ENCODE results near the gene NLE1.
"Not testable (repeated sequence)": the region's sequence is repeated elsewhere in the genome, so short reads cannot be mapped to it uniquely, and the experiment has no call there.

NLE1 gene

DNA sequence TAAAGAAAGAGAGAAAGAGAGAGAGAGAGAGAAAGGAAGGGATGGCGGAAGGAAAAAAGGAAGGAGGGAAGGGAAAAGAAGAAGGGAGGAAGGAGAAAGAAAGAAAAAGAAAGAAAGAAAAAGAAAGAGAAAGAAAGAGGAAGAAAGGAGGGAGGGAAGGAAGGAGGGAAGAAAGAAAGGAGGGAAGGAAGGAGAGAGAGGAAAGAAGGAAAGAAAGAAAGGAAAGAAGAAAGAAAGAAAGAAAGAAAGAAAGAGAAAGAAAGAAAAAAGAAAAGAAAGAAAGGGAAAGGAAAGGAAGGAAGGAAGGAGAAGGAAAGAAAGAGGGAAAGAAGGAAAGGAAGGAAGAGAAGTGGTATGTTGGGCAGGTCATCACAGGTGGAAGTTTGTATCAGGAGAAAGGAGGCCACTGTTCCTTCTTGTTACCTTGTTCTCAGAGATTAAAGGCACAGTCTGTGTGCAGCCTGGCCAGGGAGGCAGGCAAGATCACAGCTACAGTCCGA is 32.8 kb upstream of the NLE1 start:
- DNase-seq, result no peak
- H3K27me3 ChIP-seq (replicated peaks), result no peaks in the 10 kb centered on the region
- no peaks in the 10 kb centered on the region for H3K36me3 ChIP-seq (replicated peaks)
- in situ Hi-C loops (cut with HindIII; ENCODE audit: low pct_ligation_motif_present, low sequenced_read_pairs), result no loop called here
- TF ChIP-seq, protein P1, sequence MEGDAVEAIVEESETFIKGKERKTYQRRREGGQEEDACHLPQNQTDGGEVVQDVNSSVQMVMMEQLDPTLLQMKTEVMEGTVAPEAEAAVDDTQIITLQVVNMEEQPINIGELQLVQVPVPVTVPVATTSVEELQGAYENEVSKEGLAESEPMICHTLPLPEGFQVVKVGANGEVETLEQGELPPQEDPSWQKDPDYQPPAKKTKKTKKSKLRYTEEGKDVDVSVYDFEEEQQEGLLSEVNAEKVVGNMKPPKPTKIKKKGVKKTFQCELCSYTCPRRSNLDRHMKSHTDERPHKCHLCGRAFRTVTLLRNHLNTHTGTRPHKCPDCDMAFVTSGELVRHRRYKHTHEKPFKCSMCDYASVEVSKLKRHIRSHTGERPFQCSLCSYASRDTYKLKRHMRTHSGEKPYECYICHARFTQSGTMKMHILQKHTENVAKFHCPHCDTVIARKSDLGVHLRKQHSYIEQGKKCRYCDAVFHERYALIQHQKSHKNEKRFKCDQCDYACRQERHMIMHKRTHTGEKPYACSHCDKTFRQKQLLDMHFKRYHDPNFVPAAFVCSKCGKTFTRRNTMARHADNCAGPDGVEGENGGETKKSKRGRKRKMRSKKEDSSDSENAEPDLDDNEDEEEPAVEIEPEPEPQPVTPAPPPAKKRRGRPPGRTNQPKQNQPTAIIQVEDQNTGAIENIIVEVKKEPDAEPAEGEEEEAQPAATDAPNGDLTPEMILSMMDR (IDR thresholded peaks at IDR 0.05; ENCODE audit: low read depth, low read length, missing control alignments), result no peak
- H3K4me3 ChIP-seq (ENCODE audit: low read depth, low read length), result no peak overlapping the region
- no peak overlapping the region for H3K27ac ChIP-seq

DNA sequence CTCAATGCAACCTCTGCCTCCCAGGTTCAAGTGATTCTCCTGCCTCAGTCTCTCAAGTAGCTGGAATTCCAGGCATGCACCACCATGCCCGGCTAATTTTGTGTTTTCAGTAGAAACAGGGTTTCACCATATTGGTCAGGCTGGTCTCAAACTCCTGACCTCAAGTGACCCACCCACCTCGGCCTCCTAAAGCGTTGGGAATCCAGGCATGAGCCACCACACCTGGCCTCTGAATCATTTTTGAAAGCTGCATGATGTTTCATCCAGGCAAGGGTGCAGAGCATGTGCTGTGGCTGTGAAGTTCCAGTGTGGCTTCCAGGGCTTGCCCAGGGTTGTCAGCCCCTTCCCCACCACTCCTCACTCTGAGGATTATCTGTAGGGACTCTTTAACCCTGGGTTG is 30.2 kb upstream of the NLE1 start:
- H3K27ac ChIP-seq; H3K36me3 ChIP-seq (replicated peaks); DNase-seq; H3K27me3 ChIP-seq (replicated peaks); in situ Hi-C loops (cut with HindIII; ENCODE audit: low pct_ligation_motif_present, low sequenced_read_pairs); H3K4me3 ChIP-seq (ENCODE audit: low read depth, low read length): not testable (repeated sequence)

DNA sequence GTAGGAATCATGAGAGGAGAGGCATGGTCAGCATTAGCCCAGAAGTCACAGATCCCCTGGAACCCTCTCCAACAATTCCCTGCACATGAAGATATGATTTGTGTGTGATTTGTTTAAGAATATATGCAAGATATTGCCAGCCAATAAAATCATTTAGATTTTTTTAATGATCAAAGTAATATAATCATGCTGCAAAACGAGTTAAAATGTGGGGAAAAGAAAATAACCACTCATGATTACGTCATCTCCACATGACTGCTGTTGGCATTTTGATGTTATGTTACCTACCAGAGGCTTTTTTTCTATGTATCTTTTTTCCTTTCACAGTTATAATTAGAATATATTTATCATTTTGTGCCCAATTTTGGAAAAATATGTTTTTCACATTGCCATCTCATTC is 29.7 kb upstream of the NLE1 start:
- in situ Hi-C loops (cut with HindIII; ENCODE audit: low pct_ligation_motif_present, low sequenced_read_pairs), result no loop called here
- H3K27ac ChIP-seq, result no peak overlapping the region
- no peak overlapping the region for H3K4me3 ChIP-seq (ENCODE audit: low read depth, low read length)
- no peaks in the 10 kb centered on the region for H3K36me3 ChIP-seq (replicated peaks)
- TF ChIP-seq, protein P1 (IDR thresholded peaks at IDR 0.05; ENCODE audit: low read depth, low read length, missing control alignments), result no peak
- DNase-seq, result no peak
- no peaks in the 10 kb centered on the region for H3K27me3 ChIP-seq (replicated peaks)

DNA sequence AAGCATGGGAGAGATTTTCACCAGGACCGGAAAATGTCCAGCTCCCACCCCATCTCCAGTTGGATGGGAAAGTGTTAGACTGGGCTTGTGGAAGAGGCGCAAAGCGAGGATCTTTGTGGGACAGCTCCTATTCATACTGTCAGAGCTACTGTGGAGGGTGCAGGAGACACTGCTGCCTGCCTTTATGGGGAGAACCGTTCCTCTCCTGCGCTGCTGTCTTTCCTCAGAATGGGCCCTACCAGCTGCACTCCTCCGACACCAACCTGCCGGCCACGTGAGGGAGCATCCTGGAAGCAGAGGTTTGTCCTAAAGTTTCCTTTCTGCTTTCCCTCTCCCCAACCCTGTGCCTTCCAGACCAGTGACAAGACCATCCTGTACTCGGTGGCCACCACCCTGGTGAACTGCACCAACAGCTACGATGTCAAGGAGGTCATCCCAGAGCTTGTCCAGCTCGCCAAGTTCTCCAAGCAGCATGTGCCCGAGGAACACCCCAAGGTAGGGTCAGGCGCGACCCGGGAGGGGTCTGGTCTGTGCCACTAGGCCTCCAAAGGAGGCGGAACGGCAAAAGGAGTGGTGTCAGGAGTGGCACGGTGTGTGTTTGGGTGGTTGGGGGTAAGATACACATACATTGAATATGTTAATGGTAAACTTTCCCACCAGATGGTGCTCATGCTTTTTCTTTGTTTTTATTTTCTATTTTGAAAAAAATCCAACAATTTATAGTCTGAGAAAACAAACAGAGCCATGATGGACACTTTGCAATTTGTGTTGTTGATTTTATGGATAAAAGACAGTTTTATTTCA is 29.1 kb upstream of the NLE1 start:
- Histone ChIP-seq H3K4me3 (ENCODE audit: low read depth, low read length) (no peak overlapping the region), H3K27ac (no peak overlapping the region), H3K36me3 (replicated peaks) (no peaks in the 10 kb centered on the region), H3K27me3 (replicated peaks) (no peaks in the 10 kb centered on the region)
- no peak for DNase-seq
- in situ Hi-C loops (cut with HindIII; ENCODE audit: low pct_ligation_motif_present, low sequenced_read_pairs), result no loop called here
- TF ChIP-seq, protein P1 (IDR thresholded peaks at IDR 0.05; ENCODE audit: low read depth, low read length, missing control alignments), result peak; percentile 37

DNA sequence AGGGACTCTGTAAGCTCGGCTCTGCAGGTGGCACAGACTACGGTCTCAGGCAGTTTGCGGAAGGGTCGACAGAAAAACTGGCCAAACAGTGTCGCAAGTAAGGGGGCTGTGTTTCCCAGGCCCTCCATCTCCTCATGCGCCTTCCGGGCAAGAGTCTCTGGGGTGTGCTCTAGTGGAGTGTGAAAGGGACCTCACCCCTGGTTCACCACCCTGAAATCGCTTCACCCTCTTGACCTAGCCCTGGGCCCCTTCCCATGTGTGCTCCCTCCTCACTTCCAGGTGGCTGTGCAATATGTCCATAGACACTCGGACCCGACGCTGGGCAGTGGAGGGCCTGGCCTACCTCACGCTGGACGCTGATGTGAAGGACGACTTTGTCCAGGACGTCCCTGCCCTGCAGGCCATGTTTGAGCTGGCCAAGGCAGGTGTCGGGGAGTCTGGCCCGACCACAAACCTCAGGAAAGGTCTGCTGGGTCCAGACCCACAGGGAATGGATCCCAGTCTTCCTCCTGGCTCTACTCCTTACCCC is 27.8 kb upstream of the NLE1 start:
- no peaks in the 10 kb centered on the region for H3K27me3 ChIP-seq (replicated peaks)
- H3K27ac ChIP-seq, result no peak overlapping the region
- in situ Hi-C loops (cut with HindIII; ENCODE audit: low pct_ligation_motif_present, low sequenced_read_pairs), result no loop called here
- no peaks in the 10 kb centered on the region for H3K36me3 ChIP-seq (replicated peaks)
- no peak overlapping the region for H3K4me3 ChIP-seq (ENCODE audit: low read depth, low read length)
- TF ChIP-seq, protein P1 (IDR thresholded peaks at IDR 0.05; ENCODE audit: low read depth, low read length, missing control alignments), result no peak
- no peak for DNase-seq

DNA sequence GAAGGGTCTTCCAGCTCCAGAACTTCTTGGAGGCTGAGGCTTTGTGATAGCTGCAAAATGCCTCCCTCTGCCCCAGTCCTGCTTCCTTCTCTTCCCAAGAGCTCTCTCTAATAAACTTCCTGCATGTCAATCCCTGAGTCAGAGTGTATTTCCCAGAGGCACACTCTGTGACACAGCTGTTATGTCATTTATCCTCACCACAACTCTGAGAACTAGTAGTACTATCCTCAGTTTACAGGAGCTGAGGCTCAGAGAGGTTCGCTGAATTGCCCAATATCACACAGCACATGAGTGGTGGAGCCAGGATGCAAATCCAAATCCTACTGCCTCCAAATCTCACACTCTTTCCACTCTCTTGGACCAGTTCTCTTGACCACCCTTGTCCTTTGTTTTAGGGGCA is 25.6 kb upstream of the NLE1 start:
- Histone ChIP-seq H3K36me3 (replicated peaks) (no peaks in the 10 kb centered on the region), H3K4me3 (ENCODE audit: low read depth, low read length) (no peak overlapping the region), H3K27me3 (replicated peaks) (no peaks in the 10 kb centered on the region), H3K27ac (no peak overlapping the region)
- TF ChIP-seq, protein P1 (IDR thresholded peaks at IDR 0.05; ENCODE audit: low read depth, low read length, missing control alignments), result no peak
- in situ Hi-C loops (cut with HindIII; ENCODE audit: low pct_ligation_motif_present, low sequenced_read_pairs), result no loop called here
- DNase-seq, result peak; percentile 29

All from brain microvascular endothelial cell (primary cell).